ENCODE measurements around the gene MKRN2. TPM values are rescaled to one million over a fixed set of nuclear protein-coding genes. Genes with fewer than 3 reads are reported as not detected.

MKRN2 gene
- total and polyA plus RNA-seq, 2 donors (not counting 3 experiments of a cell fraction or from before 2014, with no cell fraction given) = 27.3 to 29.9 TPM

GRCh38 chr3:12509466-12509865 is 47.4 kb upstream of the MKRN2 start:
- FAIRE-seq = no peak
- intact Hi-C loops (cut with micrococcal nuclease) = no loop called here
- DNase-seq (ENCODE audit: low read depth, low spot score) = no peak
- Histone ChIP-seq H3K4me1 (ENCODE audit: control insufficient read depth, extremely low read depth, insufficient read depth, low read length) (peaks cover 18% of the 10 kb centered on the region), H3K9ac (replicated peaks; ENCODE audit: extremely low read depth, insufficient read depth, low read length) (no peak overlapping the region), H3K9me1 (replicated peaks; ENCODE audit: control insufficient read depth, extremely low read depth, insufficient read depth, low read length) (no peaks in the 10 kb centered on the region), H2AFZ (ENCODE audit: low read depth, low read length) (no peak overlapping the region), H3K4me3 (replicated peaks in 1 of 3; ENCODE audit: insufficient read depth in 1 of 3, low read depth in 1 of 3, low read length in 3 of 3) (no peak overlapping the region), H3K4me2 (ENCODE audit: insufficient read depth, low read length) (no peak overlapping the region), H3K27ac (ENCODE audit: insufficient read depth, low read depth, low read length) (no peak overlapping the region), H3K27me3 (ENCODE audit: control insufficient read depth in 2 of 2, insufficient read depth in 2 of 2, low read length in 2 of 2) (no peaks in the 10 kb centered on the region), H3K79me2 (ENCODE audit: control insufficient read depth, insufficient read depth, low read length) (no peaks in the 10 kb centered on the region), H3K36me3 (ENCODE audit: control insufficient read depth in 2 of 2, extremely low read depth in 1 of 2, insufficient read depth in 2 of 2, low read length in 2 of 2) (no peaks in the 10 kb centered on the region), H4K20me1 (replicated peaks; ENCODE audit: control insufficient read depth, extremely low read depth, insufficient read depth, low read length) (no peaks in the 10 kb centered on the region), H3K9me3 (replicated peaks; ENCODE audit: control insufficient read depth, insufficient read depth, low read length) (no peaks in the 10 kb centered on the region)
- ChIA-PET POLR2A (no interaction called here), CTCF (interaction anchor here (2.3 kb wide), 1 partner anchor 30 kb away, joined by 7 read pairs; no protein-coding TSS in a partner anchor)
- TF ChIP-seq, protein P1, sequence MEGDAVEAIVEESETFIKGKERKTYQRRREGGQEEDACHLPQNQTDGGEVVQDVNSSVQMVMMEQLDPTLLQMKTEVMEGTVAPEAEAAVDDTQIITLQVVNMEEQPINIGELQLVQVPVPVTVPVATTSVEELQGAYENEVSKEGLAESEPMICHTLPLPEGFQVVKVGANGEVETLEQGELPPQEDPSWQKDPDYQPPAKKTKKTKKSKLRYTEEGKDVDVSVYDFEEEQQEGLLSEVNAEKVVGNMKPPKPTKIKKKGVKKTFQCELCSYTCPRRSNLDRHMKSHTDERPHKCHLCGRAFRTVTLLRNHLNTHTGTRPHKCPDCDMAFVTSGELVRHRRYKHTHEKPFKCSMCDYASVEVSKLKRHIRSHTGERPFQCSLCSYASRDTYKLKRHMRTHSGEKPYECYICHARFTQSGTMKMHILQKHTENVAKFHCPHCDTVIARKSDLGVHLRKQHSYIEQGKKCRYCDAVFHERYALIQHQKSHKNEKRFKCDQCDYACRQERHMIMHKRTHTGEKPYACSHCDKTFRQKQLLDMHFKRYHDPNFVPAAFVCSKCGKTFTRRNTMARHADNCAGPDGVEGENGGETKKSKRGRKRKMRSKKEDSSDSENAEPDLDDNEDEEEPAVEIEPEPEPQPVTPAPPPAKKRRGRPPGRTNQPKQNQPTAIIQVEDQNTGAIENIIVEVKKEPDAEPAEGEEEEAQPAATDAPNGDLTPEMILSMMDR (IDR thresholded peaks at IDR 0.05; ENCODE audit: extremely low read depth in 1 of 2, insufficient read depth in 1 of 2, low read depth in 1 of 2, low read length in 2 of 2) = no peak
- TF ChIP-seq MYC (IDR thresholded peaks at IDR 0.05; ENCODE audit: low read depth, low read length) (no peak), EZH2 (IDR thresholded peaks at IDR 0.05; ENCODE audit: borderline replicate concordance, low read depth, low read length, severe bottlenecking) (no peak)
- no TSS peak for BruUV-seq (replicated peaks)
- dilution Hi-C loops (cut with MboI; ENCODE audit: extremely low pct_ligation_motif_present, low sequenced_read_pairs) = no loop called here

GRCh38 chr3:12512534-12513118 is 44.3 kb upstream of the MKRN2 start:
- DNase-seq (ENCODE audit: low read depth, low spot score) = no peak
- H2AFZ ChIP-seq (ENCODE audit: low read depth, low read length) = no peak overlapping the region
- no peaks in the 10 kb centered on the region for H3K36me3 ChIP-seq (ENCODE audit: control insufficient read depth in 2 of 2, extremely low read depth in 1 of 2, insufficient read depth in 2 of 2, low read length in 2 of 2)
- H3K4me2 ChIP-seq (ENCODE audit: insufficient read depth, low read length) = no peak overlapping the region
- H3K79me2 ChIP-seq (ENCODE audit: control insufficient read depth, insufficient read depth, low read length) = no peaks in the 10 kb centered on the region
- H3K9me1 ChIP-seq (replicated peaks; ENCODE audit: control insufficient read depth, extremely low read depth, insufficient read depth, low read length) = no peaks in the 10 kb centered on the region
- no peak overlapping the region for H3K4me3 ChIP-seq (replicated peaks in 1 of 3; ENCODE audit: insufficient read depth in 1 of 3, low read depth in 1 of 3, low read length in 3 of 3)
- TF ChIP-seq EZH2 (IDR thresholded peaks at IDR 0.05; ENCODE audit: borderline replicate concordance, low read depth, low read length, severe bottlenecking) (no peak), POLR2A (IDR thresholded peaks at IDR 0.05; ENCODE audit: low read depth, low read length) (no peak), JUN (IDR thresholded peaks at IDR 0.05; ENCODE audit: borderline replicate concordance, insufficient read depth, insufficient read length, low read depth) (no peak), FOS (IDR thresholded peaks at IDR 0.05; ENCODE audit: borderline replicate concordance, insufficient read depth, low read length) (no peak), GATA2 (IDR thresholded peaks at IDR 0.05; ENCODE audit: insufficient read depth, insufficient read length, low read depth, low read length) (no peak), MYC (IDR thresholded peaks at IDR 0.05; ENCODE audit: low read depth, low read length) (no peak), MAX (IDR thresholded peaks at IDR 0.05; ENCODE audit: insufficient read depth, insufficient read length) (no peak), POLR2AphosphoS5 (IDR thresholded peaks at IDR 0.05; ENCODE audit: insufficient read depth, low read depth, low read length) (no peak)
- TF ChIP-seq, protein P1 (IDR thresholded peaks at IDR 0.05; ENCODE audit: extremely low read depth in 1 of 2, insufficient read depth in 1 of 2, low read depth in 1 of 2, low read length in 2 of 2) = no peak
- ChIA-PET POLR2A (no interaction called here), CTCF (interaction anchor here (1.0 kb wide), 1 partner anchor 24 kb away, joined by 3 read pairs; no protein-coding TSS in a partner anchor)
- FAIRE-seq = no peak
- BruUV-seq (replicated peaks) = no TSS peak
- dilution Hi-C loops (cut with MboI; ENCODE audit: extremely low pct_ligation_motif_present, low sequenced_read_pairs) = no loop called here
- no peaks in the 10 kb centered on the region for H4K20me1 ChIP-seq (replicated peaks; ENCODE audit: control insufficient read depth, extremely low read depth, insufficient read depth, low read length)
- no peak overlapping the region for H3K9ac ChIP-seq (replicated peaks; ENCODE audit: extremely low read depth, insufficient read depth, low read length)
- H3K27me3 ChIP-seq (ENCODE audit: control insufficient read depth in 2 of 2, insufficient read depth in 2 of 2, low read length in 2 of 2) = no peaks in the 10 kb centered on the region
- no peaks in the 10 kb centered on the region for H3K9me3 ChIP-seq (replicated peaks; ENCODE audit: control insufficient read depth, insufficient read depth, low read length)
- intact Hi-C loops (cut with micrococcal nuclease) = no loop called here
- H3K4me1 ChIP-seq (ENCODE audit: control insufficient read depth, extremely low read depth, insufficient read depth, low read length) = peaks cover 13% of the 10 kb centered on the region
- H3K27ac ChIP-seq (ENCODE audit: insufficient read depth, low read depth, low read length) = no peak overlapping the region

Measured in endothelial cell of umbilical vein (primary cell).